ENCODE data around the gene ZC3H18. TPM values are rescaled to one million over a fixed set of nuclear protein-coding genes. Genes with fewer than 3 reads are reported as not detected.

Gene ZC3H18
- total RNA-seq, 1 donor from 2014 or later = 44.5 TPM

GRCh38 chr16:88541831-88542616, 28.2 kb upstream of the ZC3H18 start:
- Histone ChIP-seq H3K36me3 (no peaks in the 10 kb centered on the region), H3K4me1 (no peaks in the 10 kb centered on the region), H3K27ac (no peak overlapping the region), H3K4me3 (no peak overlapping the region), H3K9me3 (peaks cover 12% of the 10 kb centered on the region), H3K27me3 (peaks cover 28% of the 10 kb centered on the region)
- intact Hi-C loops (cut with DNase I) = no loop called here
- DNase-seq (no peak), ATAC-seq (no peak)
- TF ChIP-seq CTCF (IDR thresholded peaks at IDR 0.05) = no peak

- no peak for TF ChIP-seq CTCF (IDR thresholded peaks at IDR 0.05)
- Histone ChIP-seq H3K4me3 (no peak overlapping the region), H3K27ac (no peak overlapping the region), H3K9me3 (peaks cover 12% of the 10 kb centered on the region), H3K27me3 (peaks cover 28% of the 10 kb centered on the region), H3K4me1 (no peaks in the 10 kb centered on the region), H3K36me3 (no peaks in the 10 kb centered on the region)
- no peak for ATAC-seq
- no peak for DNase-seq
- intact Hi-C loops (cut with DNase I) = no loop called here
These were observed 26.9 kb upstream of the ZC3H18 start for GRCh38 chr16:88543230-88543813.

GRCh38 chr16:88545781-88546180, 24.4 kb upstream of the ZC3H18 start:
- Histone ChIP-seq H3K27me3 (peaks cover 14% of the 10 kb centered on the region), H3K4me1 (no peaks in the 10 kb centered on the region), H3K4me3 (no peak overlapping the region), H3K9me3 (peaks cover 12% of the 10 kb centered on the region), H3K27ac (no peak overlapping the region), H3K36me3 (no peaks in the 10 kb centered on the region)
- TF ChIP-seq CTCF (IDR thresholded peaks at IDR 0.05) = no peak
- intact Hi-C loops (cut with DNase I) = no loop called here
- DNase-seq (no peak), ATAC-seq (no peak)

GRCh38 chr16:88548131-88548874, 21.9 kb upstream of the ZC3H18 start:
- no peak for TF ChIP-seq CTCF (IDR thresholded peaks at IDR 0.05)
- Histone ChIP-seq H3K9me3 (peaks cover 5% of the 10 kb centered on the region), H3K36me3 (no peaks in the 10 kb centered on the region), H3K27me3 (peaks cover 20% of the 10 kb centered on the region), H3K27ac (no peak overlapping the region), H3K4me3 (no peak overlapping the region), H3K4me1 (no peaks in the 10 kb centered on the region)
- ATAC-seq = peak; percentile 14
- intact Hi-C loops (cut with DNase I) = no loop called here
- DNase-seq = no peak

GRCh38 chr16:88548985-88549384, 21.2 kb upstream of the ZC3H18 start:
- DNase-seq = no peak
- H3K36me3 ChIP-seq = no peaks in the 10 kb centered on the region
- TF ChIP-seq CTCF (IDR thresholded peaks at IDR 0.05) = no peak
- intact Hi-C loops (cut with DNase I) = no loop called here
- no peaks in the 10 kb centered on the region for H3K9me3 ChIP-seq
- no peak overlapping the region for H3K4me3 ChIP-seq
- no peak for ATAC-seq
- H3K27ac ChIP-seq = no peak overlapping the region
- H3K4me1 ChIP-seq = no peaks in the 10 kb centered on the region
- H3K27me3 ChIP-seq = peaks cover 20% of the 10 kb centered on the region

Data from upper lobe of right lung (tissue), 1 donor.